PFSK-1 (cell line): ENCODE measurements around the gene MICB.

Experiments used
- FOXP2 ChIP-seq: optimal IDR thresholded peaks from 2 replicates; pipeline ENCODE3; 2011; ENCODE audit warnings: borderline replicate concordance, control low read depth, inconsistent platforms; ENCODE audit not compliant: insufficient read depth; ENCODE audit errors: extremely low read length, extremely low read depth
- POLR2AphosphoS5 ChIP-seq: IDR thresholded peaks from 2 replicates; pipeline ENCODE4 v1.6.1; 2012; ENCODE audit warnings: low read depth, mild to moderate bottlenecking, control low read depth, low read length, moderate library complexity
- SIN3A ChIP-seq: IDR thresholded peaks from 2 replicates; pipeline ENCODE4 v1.6.1; 2012; ENCODE audit warnings: mild to moderate bottlenecking, low read length, moderate library complexity, borderline replicate concordance; ENCODE audit not compliant: insufficient read depth
- TAF1 ChIP-seq: IDR thresholded peaks from 2 replicates; pipeline ENCODE4 v1.6.1; 2012; ENCODE audit warnings: low read length, control low read depth, borderline replicate concordance; ENCODE audit not compliant: insufficient read depth
- TF ChIP-seq, protein P1 (sequence below), 2 experiments: IDR thresholded peaks; 2 replicates each; pipeline versions ENCODE4 v1.6.1 to v1.8.0; 2011 to 2012; ENCODE audit warnings: low read depth in 2 of 2, low read length in 2 of 2, control low read depth in 1 of 2, inconsistent platforms in 1 of 2, mild to moderate bottlenecking in 1 of 2, moderate library complexity in 1 of 2; ENCODE audit not compliant: insufficient read depth in 1 of 2

DNA sequence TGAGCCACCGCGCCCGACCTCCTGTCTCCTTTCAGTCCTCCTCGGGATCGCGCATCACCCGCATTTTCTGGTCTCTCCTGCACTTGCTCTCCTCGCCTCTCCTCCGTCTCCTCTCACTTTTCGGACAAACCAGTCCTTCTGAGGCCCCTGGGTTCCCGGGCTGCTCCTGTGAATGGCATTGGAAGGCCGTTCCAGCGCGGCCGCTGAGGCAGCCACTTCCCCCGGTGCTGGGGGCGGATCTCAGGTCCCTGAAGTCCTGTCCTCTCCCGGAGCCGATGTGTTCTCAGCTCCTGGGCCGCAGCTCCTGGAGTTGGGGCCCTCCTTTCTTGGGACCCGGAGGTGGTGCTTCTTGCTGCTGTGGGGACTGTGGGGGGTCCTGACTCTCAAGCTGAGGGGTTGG lies 803 bp downstream of the MICB start:
- TF ChIP-seq POLR2AphosphoS5 (no peak), SIN3A (no peak), TAF1 (no peak), FOXP2 (no peak)
- TF ChIP-seq, protein P1, sequence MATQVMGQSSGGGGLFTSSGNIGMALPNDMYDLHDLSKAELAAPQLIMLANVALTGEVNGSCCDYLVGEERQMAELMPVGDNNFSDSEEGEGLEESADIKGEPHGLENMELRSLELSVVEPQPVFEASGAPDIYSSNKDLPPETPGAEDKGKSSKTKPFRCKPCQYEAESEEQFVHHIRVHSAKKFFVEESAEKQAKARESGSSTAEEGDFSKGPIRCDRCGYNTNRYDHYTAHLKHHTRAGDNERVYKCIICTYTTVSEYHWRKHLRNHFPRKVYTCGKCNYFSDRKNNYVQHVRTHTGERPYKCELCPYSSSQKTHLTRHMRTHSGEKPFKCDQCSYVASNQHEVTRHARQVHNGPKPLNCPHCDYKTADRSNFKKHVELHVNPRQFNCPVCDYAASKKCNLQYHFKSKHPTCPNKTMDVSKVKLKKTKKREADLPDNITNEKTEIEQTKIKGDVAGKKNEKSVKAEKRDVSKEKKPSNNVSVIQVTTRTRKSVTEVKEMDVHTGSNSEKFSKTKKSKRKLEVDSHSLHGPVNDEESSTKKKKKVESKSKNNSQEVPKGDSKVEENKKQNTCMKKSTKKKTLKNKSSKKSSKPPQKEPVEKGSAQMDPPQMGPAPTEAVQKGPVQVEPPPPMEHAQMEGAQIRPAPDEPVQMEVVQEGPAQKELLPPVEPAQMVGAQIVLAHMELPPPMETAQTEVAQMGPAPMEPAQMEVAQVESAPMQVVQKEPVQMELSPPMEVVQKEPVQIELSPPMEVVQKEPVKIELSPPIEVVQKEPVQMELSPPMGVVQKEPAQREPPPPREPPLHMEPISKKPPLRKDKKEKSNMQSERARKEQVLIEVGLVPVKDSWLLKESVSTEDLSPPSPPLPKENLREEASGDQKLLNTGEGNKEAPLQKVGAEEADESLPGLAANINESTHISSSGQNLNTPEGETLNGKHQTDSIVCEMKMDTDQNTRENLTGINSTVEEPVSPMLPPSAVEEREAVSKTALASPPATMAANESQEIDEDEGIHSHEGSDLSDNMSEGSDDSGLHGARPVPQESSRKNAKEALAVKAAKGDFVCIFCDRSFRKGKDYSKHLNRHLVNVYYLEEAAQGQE (IDR thresholded peaks at IDR 0.05; ENCODE audit: insufficient read depth in 1 of 2, low read depth in 2 of 2, low read length in 2 of 2) = no peak
